Measurements from ENCODE around the gene ZNF211. TPM values are rescaled to one million over a fixed set of nuclear protein-coding genes. Genes with fewer than 3 reads are reported as not detected.

The ZNF211 gene
- total RNA-seq, 3 donors from 2014 or later (not counting 1 experiment from before 2014, with no cell fraction given): 33.7 to 47.0 (median 36.9) TPM

GRCh38 chr19:57599377-57599760 is 33.6 kb upstream of the ZNF211 start:
- Histone ChIP-seq H3K27ac (ENCODE audit: low read length) (peak overlapping the region; percentile 24), H3K27me3 (ENCODE audit: control insufficient read depth, insufficient read depth, low read length) (peaks cover 3% of the 10 kb centered on the region), H3K4me3 (ENCODE audit: low read length) (peak overlapping the region; percentile 63), H3K36me3 (ENCODE audit: control insufficient read depth, insufficient read depth, low read length) (peaks cover 2% of the 10 kb centered on the region), H3K9me3 (ENCODE audit: control insufficient read depth, insufficient read depth, low read length) (peaks cover 16% of the 10 kb centered on the region), H3K4me1 (ENCODE audit: control insufficient read depth, insufficient read depth, low read length) (peaks cover 15% of the 10 kb centered on the region)
- intact Hi-C loops (cut with micrococcal nuclease): loop anchor here (1.0 kb wide), 1 partner anchor 15 kb away; the partner anchor contains the start of gene ZIK1
- Mint-ChIP-seq H3K9me3 (peaks cover 11 to 19% of the 10 kb centered on the region in 2 donors), H3K4me3 (peak overlapping the region; percentile 84), H3K27ac (peak overlapping the region; percentile 74 to 78), H3K36me3 (peaks cover 21% of the 10 kb centered on the region), H3K4me1 (peaks cover 22 to 23% of the 10 kb centered on the region in 2 donors), H3K27me3 (ENCODE audit: low read depth in 2 of 2) (peaks cover 3 to 8% of the 10 kb centered on the region in 2 donors)
- 66% methylated on average over 6 of the region's 8 CpGs for WGBS (ENCODE audit: insufficient coverage)
- no peak for TF ChIP-seq CTCF (IDR thresholded peaks at IDR 0.05)
- ATAC-seq (no peak), DNase-seq (no peak)

- Mint-ChIP-seq H3K27ac (peak within 1 kb of the TSS; percentile 74 to 78), H3K4me3 (peak within 1 kb of the TSS; percentile 84), H3K27me3 (ENCODE audit: low read depth in 2 of 2) (peaks cover 3 to 8% of the 10 kb centered on the region in 2 donors), H3K9me3 (peaks cover 11 to 20% of the 10 kb centered on the region in 2 donors), H3K4me1 (peaks cover 22 to 23% of the 10 kb centered on the region in 2 donors), H3K36me3 (peaks cover 25% of the 10 kb centered on the region)
- peak within 1 kb of the TSS; percentile 63 for H3K4me3 ChIP-seq (ENCODE audit: low read length)
- H3K27me3 ChIP-seq (ENCODE audit: control insufficient read depth, insufficient read depth, low read length): peaks cover 3% of the 10 kb centered on the region
- under 1% methylated on average over 53 of the region's 53 CpGs for WGBS (ENCODE audit: insufficient coverage)
- DNase-seq (peak; percentile 78 to 91), ATAC-seq (peak; percentile 88 to 99 (median 97))
- intact Hi-C loops (cut with micrococcal nuclease): loop anchor here (1.0 kb wide), 1 partner anchor 16 kb away; the partner anchor contains the start of gene ZIK1
- peak within 1 kb of the TSS; percentile 24 for H3K27ac ChIP-seq (ENCODE audit: low read length)
- TF ChIP-seq CTCF (IDR thresholded peaks at IDR 0.05): no peak
- peaks cover 19% of the 10 kb centered on the region for H3K9me3 ChIP-seq (ENCODE audit: control insufficient read depth, insufficient read depth, low read length)
- peaks cover 15% of the 10 kb centered on the region for H3K4me1 ChIP-seq (ENCODE audit: control insufficient read depth, insufficient read depth, low read length)
- H3K36me3 ChIP-seq (ENCODE audit: control insufficient read depth, insufficient read depth, low read length): peaks cover 5% of the 10 kb centered on the region
Measured at GRCh38 chr19:57599761-57600383, 33.1 kb upstream of the ZNF211 start, which contains the start of gene ZNF530. TSS of gene ZNF530 (plus strand) at chr19:57599885. CDS start at chr19:57604346, 4,461 bp downstream.

GRCh38 chr19:57606931-57607330 is 26.0 kb upstream of the ZNF211 start:
- Histone ChIP-seq H3K9me3 (ENCODE audit: control insufficient read depth, insufficient read depth, low read length) (peaks cover 51% of the 10 kb centered on the region), H3K4me1 (ENCODE audit: control insufficient read depth, insufficient read depth, low read length) (no peaks in the 10 kb centered on the region), H3K36me3 (ENCODE audit: control insufficient read depth, insufficient read depth, low read length) (peaks cover 22% of the 10 kb centered on the region), H3K4me3 (ENCODE audit: low read length) (no peak overlapping the region), H3K27ac (ENCODE audit: low read length) (no peak overlapping the region), H3K27me3 (ENCODE audit: control insufficient read depth, insufficient read depth, low read length) (no peaks in the 10 kb centered on the region)
- Mint-ChIP-seq H3K27ac (no peak overlapping the region), H3K4me3 (no peak overlapping the region), H3K4me1 (no peaks in the 10 kb centered on the region), H3K9me3 (peaks cover 10 to 17% of the 10 kb centered on the region in 2 donors), H3K36me3 (peaks cover 40% of the 10 kb centered on the region), H3K27me3 (ENCODE audit: low read depth in 2 of 2) (no peaks in the 10 kb centered on the region)
- 100% methylated on average over 1 of the region's 5 CpGs for WGBS (ENCODE audit: insufficient coverage)
- intact Hi-C loops (cut with micrococcal nuclease): no loop called here
- ATAC-seq: no peak
- TF ChIP-seq CTCF (IDR thresholded peaks at IDR 0.05): no peak
- DNase-seq: no peak
